Activated T-cell treated with anti-CD3 and anti-CD28 coated beads for 48 hours (primary cell): ENCODE measurements around the gene CEP72.
"Not testable (repeated sequence)": the region's sequence is repeated elsewhere in the genome, so short reads cannot be mapped to it uniquely, and the experiment has no call there.

Experiments
- DNase-seq: peaks from one replicate; pipeline ENCODE4 v3.0.0-alpha.2; 2020; ENCODE audit warnings: low read depth

CEP72 gene

GRCh38 chr5:598564-598890 is 13.6 kb upstream of the CEP72 start:
- DNase-seq, result no peak

GRCh38 chr5:600886-601541 is 11.1 kb upstream of the CEP72 start:
- no peak for DNase-seq

GRCh38 chr5:601771-602465 is 10.2 kb upstream of the CEP72 start:
- DNase-seq, result no peak

GRCh38 chr5:602466-603035 is 9.6 kb upstream of the CEP72 start:
- no peak for DNase-seq

- DNase-seq, result no peak
Measured at GRCh38 chr5:603081-603998, 8.8 kb upstream of the CEP72 start.

GRCh38 chr5:604391-604831 is 7.7 kb upstream of the CEP72 start:
- no peak for DNase-seq

- DNase-seq, result not testable (repeated sequence)
Measured at GRCh38 chr5:605090-605489, 7.0 kb upstream of the CEP72 start.

- DNase-seq, result no peak
Measured at GRCh38 chr5:606061-606460, 6.1 kb upstream of the CEP72 start.

GRCh38 chr5:606526-607399 is 5.4 kb upstream of the CEP72 start:
- DNase-seq, result no peak

GRCh38 chr5:607541-608428 is 4.4 kb upstream of the CEP72 start:
- no peak for DNase-seq

- DNase-seq, result no peak
Measured at GRCh38 chr5:608429-609370, 3.4 kb upstream of the CEP72 start.

GRCh38 chr5:609506-609905 is 2.6 kb upstream of the CEP72 start:
- DNase-seq, result no peak

GRCh38 chr5:610011-610743 is 2.0 kb upstream of the CEP72 start:
- no peak for DNase-seq

GRCh38 chr5:610744-611730 is 1.1 kb upstream of the CEP72 start:
- no peak for DNase-seq

GRCh38 chr5:612498-613424 is 621 bp downstream of the CEP72 start:
- no peak for DNase-seq

GRCh38 chr5:616484-617039 is 4.4 kb downstream of the CEP72 start:
- DNase-seq, result no peak
